DOHH2 (cell line): ENCODE data around the gene EFNA5.

ENCODE experiments used
- H3F3A ChIP-seq: fragments of 200-600 bp; sonication (generic), shearing (Covaris generic); 2 replicates; pipeline ENCODE4 v1.6.0; 2016; ENCODE audit warnings: antibody characterized with exemption, mild to moderate bottlenecking; ENCODE audit not compliant: control insufficient read depth, insufficient read depth
- H3K27ac ChIP-seq: fragments of 200-600 bp; sonication (generic); 2 replicates; pipeline ENCODE4 v1.5.1; 2014; ENCODE audit warnings: low read depth, mild to moderate bottlenecking, low read length, moderate library complexity
- H3K27me3 ChIP-seq: fragments of 200-600 bp; sonication (generic); 2 replicates; pipeline ENCODE4 v1.6.1; 2014; ENCODE audit warnings: mild to moderate bottlenecking, low read length, mixed read lengths; ENCODE audit not compliant: control insufficient read depth
- H3K36me3 ChIP-seq: fragments of 200-600 bp; sonication (generic); 2 replicates; pipeline ENCODE4 v1.6.1; 2014; ENCODE audit warnings: mild to moderate bottlenecking, low read length, moderate library complexity, mixed read lengths; ENCODE audit not compliant: control insufficient read depth
- H3K4me1 ChIP-seq: fragments of 200-600 bp; sonication (generic); 2 replicates; pipeline ENCODE4 v1.6.1; 2014; ENCODE audit warnings: mild to moderate bottlenecking, low read length, mixed read lengths; ENCODE audit not compliant: control insufficient read depth
- H3K4me2 ChIP-seq: fragments of 200-600 bp; sonication (generic); 2 replicates; pipeline ENCODE4 v1.6.0; 2014; ENCODE audit warnings: mild to moderate bottlenecking, low read length, moderate library complexity
- H3K4me3 ChIP-seq: fragments of 200-600 bp; sonication (generic); 2 replicates; pipeline ENCODE4 v1.5.1; 2014; ENCODE audit warnings: mild to moderate bottlenecking, low read length, mixed read lengths
- H3K79me2 ChIP-seq: fragments of 200-600 bp; sonication (generic); 2 replicates; pipeline ENCODE4 v1.6.1; 2014; ENCODE audit warnings: mild to moderate bottlenecking, low read length, mixed read lengths; ENCODE audit not compliant: control insufficient read depth
- H3K9me2 ChIP-seq: fragments of 200-600 bp; sonication (generic); replicated peaks from 2 replicates; pipeline ENCODE4 v1.6.1; 2014; ENCODE audit warnings: mild to moderate bottlenecking, low read length, mixed read lengths; ENCODE audit not compliant: control insufficient read depth
- H3K9me3 ChIP-seq: fragments of 200-600 bp; sonication (generic); 2 replicates; pipeline ENCODE4 v1.6.1; 2014; ENCODE audit warnings: antibody characterized with exemption, low read length, mixed read lengths; ENCODE audit not compliant: control insufficient read depth, insufficient read depth
- H4K20me1 ChIP-seq: fragments of 200-600 bp; sonication (generic); 2 replicates; pipeline ENCODE4 v1.6.0; 2014; ENCODE audit warnings: low read depth, mild to moderate bottlenecking, antibody characterized with exemption, low read length, moderate library complexity; ENCODE audit not compliant: control insufficient read depth, insufficient read depth
- EZH2phosphoT487 ChIP-seq: fragments of 200-600 bp; sonication (generic); IDR thresholded peaks from 2 replicates; pipeline ENCODE4 v1.6.1; 2017; ENCODE audit warnings: borderline replicate concordance, mild to moderate bottlenecking, antibody characterized with exemption, low read length, moderate library complexity, mixed read lengths
- TF ChIP-seq, protein P1 (sequence below): fragments of 200-600 bp; sonication (generic); IDR thresholded peaks from one replicate; pipeline ENCODE4 v1.5.1; 2014; ENCODE audit warnings: antibody characterized with exemption, mild to moderate bottlenecking, low read depth, low read length; ENCODE audit not compliant: poor library complexity, severe bottlenecking

The EFNA5 gene

DNA sequence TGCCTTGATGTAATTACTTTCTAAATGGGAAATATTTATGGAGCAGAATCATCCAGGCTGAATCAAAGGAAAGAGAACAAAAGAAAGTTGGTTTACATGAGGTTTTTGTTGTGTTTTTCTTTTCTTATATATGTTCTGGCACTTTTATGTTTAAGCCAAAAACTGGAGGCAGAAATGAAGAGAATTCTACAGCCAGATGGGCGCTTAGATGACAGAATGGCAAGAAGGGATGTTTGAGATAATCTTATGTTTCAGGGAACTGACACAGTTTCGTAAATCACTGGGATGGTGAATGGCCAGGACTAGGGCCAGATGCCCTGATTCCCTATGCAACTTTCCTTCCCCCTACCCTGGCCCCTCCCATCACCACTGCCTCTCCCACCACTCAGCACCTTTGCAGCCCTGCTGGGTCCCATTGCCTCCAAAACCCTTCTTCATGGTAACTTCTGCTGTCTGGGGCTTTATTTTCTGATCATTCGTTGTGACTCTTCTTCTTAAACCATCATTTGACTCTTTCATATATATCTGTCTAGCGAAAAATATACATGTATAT is 111.8 kb downstream of the EFNA5 start:
- no peaks in the 10 kb centered on the region for H3K27me3 ChIP-seq
- no peaks in the 10 kb centered on the region for H3F3A ChIP-seq
- no peak overlapping the region for H3K4me3 ChIP-seq
- no peak overlapping the region for H3K4me2 ChIP-seq
- TF ChIP-seq, protein P1, sequence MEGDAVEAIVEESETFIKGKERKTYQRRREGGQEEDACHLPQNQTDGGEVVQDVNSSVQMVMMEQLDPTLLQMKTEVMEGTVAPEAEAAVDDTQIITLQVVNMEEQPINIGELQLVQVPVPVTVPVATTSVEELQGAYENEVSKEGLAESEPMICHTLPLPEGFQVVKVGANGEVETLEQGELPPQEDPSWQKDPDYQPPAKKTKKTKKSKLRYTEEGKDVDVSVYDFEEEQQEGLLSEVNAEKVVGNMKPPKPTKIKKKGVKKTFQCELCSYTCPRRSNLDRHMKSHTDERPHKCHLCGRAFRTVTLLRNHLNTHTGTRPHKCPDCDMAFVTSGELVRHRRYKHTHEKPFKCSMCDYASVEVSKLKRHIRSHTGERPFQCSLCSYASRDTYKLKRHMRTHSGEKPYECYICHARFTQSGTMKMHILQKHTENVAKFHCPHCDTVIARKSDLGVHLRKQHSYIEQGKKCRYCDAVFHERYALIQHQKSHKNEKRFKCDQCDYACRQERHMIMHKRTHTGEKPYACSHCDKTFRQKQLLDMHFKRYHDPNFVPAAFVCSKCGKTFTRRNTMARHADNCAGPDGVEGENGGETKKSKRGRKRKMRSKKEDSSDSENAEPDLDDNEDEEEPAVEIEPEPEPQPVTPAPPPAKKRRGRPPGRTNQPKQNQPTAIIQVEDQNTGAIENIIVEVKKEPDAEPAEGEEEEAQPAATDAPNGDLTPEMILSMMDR, result no peak
- no peak for TF ChIP-seq EZH2phosphoT487
- no peaks in the 10 kb centered on the region for H3K4me1 ChIP-seq
- no peaks in the 10 kb centered on the region for H3K79me2 ChIP-seq
- H3K36me3 ChIP-seq, result no peaks in the 10 kb centered on the region
- H3K9me2 ChIP-seq, result no peaks in the 10 kb centered on the region
- no peak overlapping the region for H3K27ac ChIP-seq
- H4K20me1 ChIP-seq, result no peaks in the 10 kb centered on the region
- H3K9me3 ChIP-seq, result no peaks in the 10 kb centered on the region

DNA sequence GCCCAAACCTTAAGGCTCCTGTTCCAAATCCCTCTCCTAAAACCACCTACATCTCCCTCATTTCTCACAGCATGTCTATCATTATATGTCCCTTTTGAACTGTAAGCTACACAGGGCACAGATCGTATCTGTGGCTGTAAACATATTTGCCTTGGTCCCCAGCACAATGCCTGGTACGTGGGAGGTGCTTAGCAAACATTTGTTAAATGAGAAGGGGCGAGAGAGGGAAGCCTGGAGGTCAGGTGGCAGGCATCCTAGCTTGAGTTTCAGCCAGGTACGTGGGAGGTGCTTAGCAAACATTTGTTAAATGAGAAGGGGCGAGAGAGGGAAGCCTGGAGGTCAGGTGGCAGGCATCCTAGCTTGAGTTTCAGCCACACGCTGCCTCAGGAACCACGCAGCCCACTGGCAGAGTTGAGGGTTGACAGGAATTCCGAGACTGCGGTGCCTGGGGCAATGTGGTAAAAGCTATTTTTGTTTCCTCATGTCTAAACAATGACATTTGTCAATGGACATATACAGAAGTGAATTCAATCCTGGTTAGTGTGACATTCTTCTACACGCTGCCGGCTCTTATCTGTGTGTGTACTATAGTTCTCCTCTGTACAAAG is 113.6 kb downstream of the EFNA5 start:
- no peaks in the 10 kb centered on the region for H3K36me3 ChIP-seq
- no peaks in the 10 kb centered on the region for H3K4me1 ChIP-seq
- no peak overlapping the region for H3K27ac ChIP-seq
- H3K27me3 ChIP-seq, result no peaks in the 10 kb centered on the region
- H3K4me2 ChIP-seq, result no peak overlapping the region
- TF ChIP-seq, protein P1, result no peak
- TF ChIP-seq EZH2phosphoT487, result no peak
- no peaks in the 10 kb centered on the region for H3K9me3 ChIP-seq
- no peaks in the 10 kb centered on the region for H4K20me1 ChIP-seq
- H3K9me2 ChIP-seq, result no peaks in the 10 kb centered on the region
- H3F3A ChIP-seq, result no peaks in the 10 kb centered on the region
- H3K79me2 ChIP-seq, result no peaks in the 10 kb centered on the region
- H3K4me3 ChIP-seq, result no peak overlapping the region

DNA sequence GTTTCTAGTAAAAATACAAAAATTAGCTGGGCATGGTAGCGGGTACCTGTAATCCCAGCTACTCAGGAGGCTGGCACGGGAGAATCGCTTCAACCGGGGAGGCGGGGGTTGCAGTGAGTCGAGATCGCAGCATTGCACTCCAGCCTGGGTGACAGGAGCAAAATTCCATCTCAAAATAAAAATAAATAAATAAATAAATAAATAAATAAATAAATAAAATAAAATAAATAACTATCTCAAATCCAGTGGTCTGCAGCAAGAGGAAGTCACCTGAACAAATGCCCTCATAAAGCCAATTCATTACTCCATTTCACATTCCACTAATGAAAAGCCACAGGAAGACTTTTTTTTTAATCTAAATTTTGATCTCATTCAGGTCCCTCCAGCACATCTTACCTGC is 114.2 kb downstream of the EFNA5 start:
- no peaks in the 10 kb centered on the region for H3K9me2 ChIP-seq
- H3K79me2 ChIP-seq, result no peaks in the 10 kb centered on the region
- H3K4me2 ChIP-seq, result no peak overlapping the region
- H4K20me1 ChIP-seq, result no peaks in the 10 kb centered on the region
- H3K4me3 ChIP-seq, result no peak overlapping the region
- no peaks in the 10 kb centered on the region for H3K9me3 ChIP-seq
- no peak for TF ChIP-seq EZH2phosphoT487
- TF ChIP-seq, protein P1, result no peak
- H3F3A ChIP-seq, result no peaks in the 10 kb centered on the region
- H3K4me1 ChIP-seq, result no peaks in the 10 kb centered on the region
- H3K27ac ChIP-seq, result no peak overlapping the region
- no peaks in the 10 kb centered on the region for H3K36me3 ChIP-seq
- no peaks in the 10 kb centered on the region for H3K27me3 ChIP-seq
